Measurements from ENCODE around the gene SPECC1.
"Not testable (repeated sequence)": the region's sequence is repeated elsewhere in the genome, so short reads cannot be mapped to it uniquely, and the experiment has no call there.

Gene SPECC1

GRCh38 chr17:20216154-20216815, 207.1 kb downstream of the SPECC1 start:
- H3K4me1 ChIP-seq (ENCODE audit: control insufficient read depth, insufficient read depth, low read length) = peaks cover 23% of the 10 kb centered on the region
- no peak overlapping the region for H3K9ac ChIP-seq (ENCODE audit: low read depth, low read length)
- H3K36me3 ChIP-seq (ENCODE audit: control insufficient read depth, insufficient read depth, low read length) = peaks cover 5% of the 10 kb centered on the region
- H3K27me3 ChIP-seq (ENCODE audit: control insufficient read depth, insufficient read depth, low read length) = no peaks in the 10 kb centered on the region
- H3K9me3 ChIP-seq (ENCODE audit: control insufficient read depth, insufficient read depth, low read length) = no peaks in the 10 kb centered on the region
- no peak overlapping the region for H3K4me3 ChIP-seq (ENCODE audit: low read depth, low read length)

- H3K36me3 ChIP-seq (ENCODE audit: control insufficient read depth, insufficient read depth, low read length) = peaks cover 1% of the 10 kb centered on the region
- no peaks in the 10 kb centered on the region for H3K9me3 ChIP-seq (ENCODE audit: control insufficient read depth, insufficient read depth, low read length)
- no peaks in the 10 kb centered on the region for H3K27me3 ChIP-seq (ENCODE audit: control insufficient read depth, insufficient read depth, low read length)
- H3K9ac ChIP-seq (ENCODE audit: low read depth, low read length) = no peak overlapping the region
- H3K4me1 ChIP-seq (ENCODE audit: control insufficient read depth, insufficient read depth, low read length) = peaks cover 23% of the 10 kb centered on the region
- no peak overlapping the region for H3K4me3 ChIP-seq (ENCODE audit: low read depth, low read length)
Observed at GRCh38 chr17:20216853-20217252, 207.7 kb downstream of the SPECC1 start.

GRCh38 chr17:20217677-20218076, 208.5 kb downstream of the SPECC1 start:
- H3K4me3 ChIP-seq (ENCODE audit: low read depth, low read length) = no peak overlapping the region
- no peak overlapping the region for H3K9ac ChIP-seq (ENCODE audit: low read depth, low read length)
- no peaks in the 10 kb centered on the region for H3K27me3 ChIP-seq (ENCODE audit: control insufficient read depth, insufficient read depth, low read length)
- no peaks in the 10 kb centered on the region for H3K9me3 ChIP-seq (ENCODE audit: control insufficient read depth, insufficient read depth, low read length)
- H3K4me1 ChIP-seq (ENCODE audit: control insufficient read depth, insufficient read depth, low read length) = peaks cover 27% of the 10 kb centered on the region
- no peaks in the 10 kb centered on the region for H3K36me3 ChIP-seq (ENCODE audit: control insufficient read depth, insufficient read depth, low read length)

GRCh38 chr17:20218272-20218671, 209.1 kb downstream of the SPECC1 start:
- Histone ChIP-seq H3K9me3 (ENCODE audit: control insufficient read depth, insufficient read depth, low read length) (no peaks in the 10 kb centered on the region), H3K9ac (ENCODE audit: low read depth, low read length) (no peak overlapping the region), H3K4me3 (ENCODE audit: low read depth, low read length) (no peak overlapping the region), H3K27me3 (ENCODE audit: control insufficient read depth, insufficient read depth, low read length) (no peaks in the 10 kb centered on the region), H3K36me3 (ENCODE audit: control insufficient read depth, insufficient read depth, low read length) (no peaks in the 10 kb centered on the region), H3K4me1 (ENCODE audit: control insufficient read depth, insufficient read depth, low read length) (peaks cover 27% of the 10 kb centered on the region)

GRCh38 chr17:20223808-20224328, 214.7 kb downstream of the SPECC1 start:
- H3K4me3 ChIP-seq (ENCODE audit: low read depth, low read length) = no peak overlapping the region
- no peak overlapping the region for H3K9ac ChIP-seq (ENCODE audit: low read depth, low read length)
- H3K9me3 ChIP-seq (ENCODE audit: control insufficient read depth, insufficient read depth, low read length) = no peaks in the 10 kb centered on the region
- H3K4me1 ChIP-seq (ENCODE audit: control insufficient read depth, insufficient read depth, low read length) = peaks cover 10% of the 10 kb centered on the region
- peaks cover 4% of the 10 kb centered on the region for H3K36me3 ChIP-seq (ENCODE audit: control insufficient read depth, insufficient read depth, low read length)
- no peaks in the 10 kb centered on the region for H3K27me3 ChIP-seq (ENCODE audit: control insufficient read depth, insufficient read depth, low read length)

- Histone ChIP-seq H3K36me3 (ENCODE audit: control insufficient read depth, insufficient read depth, low read length) (peaks cover 5% of the 10 kb centered on the region), H3K4me3 (ENCODE audit: low read depth, low read length) (no peak overlapping the region), H3K9ac (ENCODE audit: low read depth, low read length) (no peak overlapping the region), H3K4me1 (ENCODE audit: control insufficient read depth, insufficient read depth, low read length) (peaks cover 10% of the 10 kb centered on the region), H3K27me3 (ENCODE audit: control insufficient read depth, insufficient read depth, low read length) (no peaks in the 10 kb centered on the region), H3K9me3 (ENCODE audit: control insufficient read depth, insufficient read depth, low read length) (no peaks in the 10 kb centered on the region)
Observed at GRCh38 chr17:20224379-20224778, 215.2 kb downstream of the SPECC1 start.

- Histone ChIP-seq H3K4me1 (ENCODE audit: control insufficient read depth, insufficient read depth, low read length) (peaks cover 10% of the 10 kb centered on the region), H3K9ac (ENCODE audit: low read depth, low read length) (no peak overlapping the region), H3K9me3 (ENCODE audit: control insufficient read depth, insufficient read depth, low read length) (no peaks in the 10 kb centered on the region), H3K27me3 (ENCODE audit: control insufficient read depth, insufficient read depth, low read length) (no peaks in the 10 kb centered on the region), H3K36me3 (ENCODE audit: control insufficient read depth, insufficient read depth, low read length) (peaks cover 5% of the 10 kb centered on the region), H3K4me3 (ENCODE audit: low read depth, low read length) (no peak overlapping the region)
Observed at GRCh38 chr17:20225162-20226115, 216.3 kb downstream of the SPECC1 start.

GRCh38 chr17:20226814-20227482, 217.8 kb downstream of the SPECC1 start:
- peaks cover 10% of the 10 kb centered on the region for H3K4me1 ChIP-seq (ENCODE audit: control insufficient read depth, insufficient read depth, low read length)
- peaks cover 9% of the 10 kb centered on the region for H3K36me3 ChIP-seq (ENCODE audit: control insufficient read depth, insufficient read depth, low read length)
- H3K9ac ChIP-seq (ENCODE audit: low read depth, low read length) = no peak overlapping the region
- no peaks in the 10 kb centered on the region for H3K27me3 ChIP-seq (ENCODE audit: control insufficient read depth, insufficient read depth, low read length)
- H3K9me3 ChIP-seq (ENCODE audit: control insufficient read depth, insufficient read depth, low read length) = no peaks in the 10 kb centered on the region
- H3K4me3 ChIP-seq (ENCODE audit: low read depth, low read length) = no peak overlapping the region

GRCh38 chr17:20227720-20228370, 218.7 kb downstream of the SPECC1 start:
- peaks cover 18% of the 10 kb centered on the region for H3K36me3 ChIP-seq (ENCODE audit: control insufficient read depth, insufficient read depth, low read length)
- not testable (repeated sequence) for H3K27me3 ChIP-seq (ENCODE audit: control insufficient read depth, insufficient read depth, low read length); H3K9me3 ChIP-seq (ENCODE audit: control insufficient read depth, insufficient read depth, low read length); H3K4me1 ChIP-seq (ENCODE audit: control insufficient read depth, insufficient read depth, low read length); H3K4me3 ChIP-seq (ENCODE audit: low read depth, low read length); H3K9ac ChIP-seq (ENCODE audit: low read depth, low read length)

- H3K4me3 ChIP-seq (ENCODE audit: low read depth, low read length) = no peak overlapping the region
- no peaks in the 10 kb centered on the region for H3K9me3 ChIP-seq (ENCODE audit: control insufficient read depth, insufficient read depth, low read length)
- peaks cover 7% of the 10 kb centered on the region for H3K4me1 ChIP-seq (ENCODE audit: control insufficient read depth, insufficient read depth, low read length)
- no peak overlapping the region for H3K9ac ChIP-seq (ENCODE audit: low read depth, low read length)
- H3K36me3 ChIP-seq (ENCODE audit: control insufficient read depth, insufficient read depth, low read length) = peaks cover 20% of the 10 kb centered on the region
- H3K27me3 ChIP-seq (ENCODE audit: control insufficient read depth, insufficient read depth, low read length) = no peaks in the 10 kb centered on the region
Observed at GRCh38 chr17:20228410-20228809, 219.3 kb downstream of the SPECC1 start.

- peaks cover 7% of the 10 kb centered on the region for H3K4me1 ChIP-seq (ENCODE audit: control insufficient read depth, insufficient read depth, low read length)
- no peaks in the 10 kb centered on the region for H3K27me3 ChIP-seq (ENCODE audit: control insufficient read depth, insufficient read depth, low read length)
- H3K4me3 ChIP-seq (ENCODE audit: low read depth, low read length) = no peak overlapping the region
- H3K9ac ChIP-seq (ENCODE audit: low read depth, low read length) = no peak overlapping the region
- H3K36me3 ChIP-seq (ENCODE audit: control insufficient read depth, insufficient read depth, low read length) = peaks cover 24% of the 10 kb centered on the region
- H3K9me3 ChIP-seq (ENCODE audit: control insufficient read depth, insufficient read depth, low read length) = no peaks in the 10 kb centered on the region
Observed at GRCh38 chr17:20228860-20229259, 219.7 kb downstream of the SPECC1 start.

All from iPS-15b (cell line).